AG10803 (cell line): ENCODE data around the gene CAPN9.

Experiments used
- DNase-seq: peaks from one replicate; pipeline ENCODE4 v3.0.0; 2010; ENCODE audit warnings: low read depth
- H3K4me3 ChIP-seq: 2 replicates; pipeline ENCODE4 v1.5.1; 2011; ENCODE audit warnings: mild to moderate bottlenecking, low read length, control low read depth
- CTCF ChIP-seq: conservative IDR thresholded peaks from 2 replicates; pipeline ENCODE4 v1.5.1; 2011; ENCODE audit warnings: mild to moderate bottlenecking, low read length, control low read depth, inconsistent platforms

Gene CAPN9

GRCh38 chr1:230797376-230797920 lies 50.3 kb downstream of the CAPN9 start:
- H3K4me3 ChIP-seq = no peak overlapping the region
- no peak for DNase-seq
- TF ChIP-seq CTCF = no peak

- peak; percentile 77 for DNase-seq
- TF ChIP-seq CTCF = peak; percentile 94
- no peak overlapping the region for H3K4me3 ChIP-seq
These were observed 50.8 kb downstream of the CAPN9 start for GRCh38 chr1:230797942-230798365.

GRCh38 chr1:230798491-230798890 lies 51.3 kb downstream of the CAPN9 start:
- TF ChIP-seq CTCF = no peak
- no peak overlapping the region for H3K4me3 ChIP-seq
- DNase-seq = no peak

- no peak overlapping the region for H3K4me3 ChIP-seq
- TF ChIP-seq CTCF = no peak
- no peak for DNase-seq
These were observed 54.0 kb downstream of the CAPN9 start for GRCh38 chr1:230800891-230801840.

- TF ChIP-seq CTCF = no peak
- no peak overlapping the region for H3K4me3 ChIP-seq
- DNase-seq = no peak
These were observed 57.2 kb downstream of the CAPN9 start for GRCh38 chr1:230804396-230804795.

- no peak for TF ChIP-seq CTCF
- no peak overlapping the region for H3K4me3 ChIP-seq
- DNase-seq = no peak
These were observed 59.4 kb downstream of the CAPN9 start for GRCh38 chr1:230806552-230806951.

- DNase-seq = no peak
- no peak overlapping the region for H3K4me3 ChIP-seq
- no peak for TF ChIP-seq CTCF
These were observed 59.8 kb downstream of the CAPN9 start for GRCh38 chr1:230807029-230807428.
